ENCODE results near the gene CLIC3.

Gene CLIC3

GRCh38 chr9:136978865-136979544 is 17.4 kb downstream of the CLIC3 start:
- FAIRE-seq, result no peak
- no peak for TF ChIP-seq CTCF (IDR thresholded peaks at IDR 0.05; ENCODE audit: insufficient read depth, missing control alignments)
- no peak for DNase-seq (ENCODE audit: insufficient read length, low spot score)

- no peak for TF ChIP-seq CTCF (IDR thresholded peaks at IDR 0.05; ENCODE audit: insufficient read depth, missing control alignments)
- FAIRE-seq (no peak), DNase-seq (ENCODE audit: insufficient read length, low spot score) (no peak)
Observed at GRCh38 chr9:136978073-136978864, 18.1 kb downstream of the CLIC3 start.

GRCh38 chr9:136977649-136978072 is 18.7 kb downstream of the CLIC3 start:
- no peak for TF ChIP-seq CTCF (IDR thresholded peaks at IDR 0.05; ENCODE audit: insufficient read depth, missing control alignments)
- FAIRE-seq (no peak), DNase-seq (ENCODE audit: insufficient read length, low spot score) (no peak)

- FAIRE-seq, result no peak
- TF ChIP-seq CTCF (IDR thresholded peaks at IDR 0.05; ENCODE audit: insufficient read depth, missing control alignments), result no peak
Observed at GRCh38 chr9:136977223-136977622, 19.1 kb downstream of the CLIC3 start, which contains the start of gene PTGDS. PTGDS (plus strand) TSS chr9:136977504; CDS start chr9:136977579, 75 bp downstream.

GRCh38 chr9:136975644-136976043 is 20.7 kb downstream of the CLIC3 start:
- FAIRE-seq (no peak), DNase-seq (ENCODE audit: insufficient read length, low spot score) (no peak)
- TF ChIP-seq CTCF (IDR thresholded peaks at IDR 0.05; ENCODE audit: insufficient read depth, missing control alignments), result no peak

More at GRCh38 chr9:136977223-136977622, 19.1 kb downstream of the CLIC3 start, which contains the start of gene PTGDS:
- no peak for DNase-seq (ENCODE audit: insufficient read length, low spot score)

GRCh38 chr9:136974817-136975535 is 21.4 kb downstream of the CLIC3 start:
- no peak for DNase-seq (ENCODE audit: insufficient read length, low spot score)
- FAIRE-seq, result no peak
- TF ChIP-seq CTCF (IDR thresholded peaks at IDR 0.05; ENCODE audit: insufficient read depth, missing control alignments), result no peak
